Liver (tissue), 9 donors: Measurements from ENCODE around the gene LRRTM4. TPM values are rescaled to one million over a fixed set of nuclear protein-coding genes. Genes with fewer than 3 reads are reported as not detected.

Experiments used
- DNase-seq: peaks from one replicate; pipeline ENCODE4 v3.0.0-alpha.2; 2017; ENCODE audit warnings: low spot score
- H3K27ac ChIP-seq, 2 donors: one replicate each; pipeline ENCODE4 v1.7.0; 2013; ENCODE audit warnings: inconsistent platforms in 2 of 2, low read length in 2 of 2, control low read depth in 1 of 2, low read depth in 1 of 2, mild to moderate bottlenecking in 1 of 2
- H3K27me3 ChIP-seq, 4 donors: one replicate each; pipeline versions ENCODE4 v1.6.1 to v1.7.0; 2013; ENCODE audit warnings: low read length in 3 of 4, inconsistent platforms in 1 of 4, mild to moderate bottlenecking in 1 of 4, moderate library complexity in 1 of 4; ENCODE audit not compliant: control insufficient read depth in 4 of 4, insufficient read depth in 4 of 4
- H3K36me3 ChIP-seq, 4 donors: one replicate each; pipeline versions ENCODE4 v1.6.1 to v1.7.0; 2013; ENCODE audit warnings: low read length in 3 of 4, mild to moderate bottlenecking in 3 of 4, low read depth in 1 of 4, moderate library complexity in 1 of 4; ENCODE audit not compliant: control insufficient read depth in 4 of 4, insufficient read depth in 3 of 4
- H3K4me1 ChIP-seq, 4 donors: one replicate each; pipeline versions ENCODE4 v1.6.1 to v1.7.0; 2013; ENCODE audit warnings: low read length in 3 of 4, mild to moderate bottlenecking in 3 of 4, moderate library complexity in 1 of 4; ENCODE audit not compliant: control insufficient read depth in 4 of 4, insufficient read depth in 4 of 4
- H3K4me3 ChIP-seq, 3 donors: one replicate each; pipeline versions ENCODE4 v1.6.1 to v1.7.0; 2013; ENCODE audit warnings: low read length in 3 of 3, control low read depth in 1 of 3, low read depth in 1 of 3, mild to moderate bottlenecking in 1 of 3
- H3K9ac ChIP-seq, 2 donors: one replicate each; pipeline ENCODE4 v1.7.0; 2013; ENCODE audit warnings: low read length in 2 of 2, mild to moderate bottlenecking in 2 of 2, moderate library complexity in 2 of 2, control low read depth in 1 of 2, low read depth in 1 of 2
- H3K9me3 ChIP-seq, 4 donors: one replicate each; pipeline versions ENCODE4 v1.6.1 to v1.7.0; 2013; ENCODE audit warnings: low read length in 3 of 4; ENCODE audit not compliant: control insufficient read depth in 4 of 4
- EGR1 ChIP-seq, 2 donors: IDR thresholded peaks; 2 replicates each; pipeline ENCODE4 v1.6.1; 2016 to 2018; ENCODE audit warnings: antibody characterized with exemption in 2 of 2, low read depth in 2 of 2
- FOXA1 ChIP-seq: IDR thresholded peaks from 2 replicates; pipeline ENCODE4 v1.6.1; 2016; ENCODE audit warnings: antibody characterized with exemption
- FOXA2 ChIP-seq: IDR thresholded peaks from 2 replicates; pipeline ENCODE4 v1.6.1; 2016; ENCODE audit warnings: antibody characterized with exemption
- GABPA ChIP-seq, 2 donors: IDR thresholded peaks in 1 of 2; conservative IDR thresholded peaks in 1 of 2; 2 replicates each; pipeline ENCODE4 v1.6.1; 2016; ENCODE audit warnings: antibody characterized with exemption in 2 of 2, mild to moderate bottlenecking in 1 of 2, moderate library complexity in 1 of 2
- HNF4G ChIP-seq: IDR thresholded peaks from 2 replicates; pipeline ENCODE4 v1.6.1; 2016; ENCODE audit warnings: antibody characterized with exemption
- NR2F2 ChIP-seq: IDR thresholded peaks from 2 replicates; pipeline ENCODE4 v1.6.1; 2016; ENCODE audit warnings: antibody characterized with exemption
- RXRA ChIP-seq, 2 donors: IDR thresholded peaks; 2 replicates each; pipeline ENCODE4 v1.6.1; 2017 to 2018; ENCODE audit warnings: antibody characterized with exemption in 2 of 2, mild to moderate bottlenecking in 1 of 2
- TAF1 ChIP-seq: conservative IDR thresholded peaks from 2 replicates; pipeline ENCODE4 v1.6.1; 2016; ENCODE audit warnings: antibody characterized with exemption, mild to moderate bottlenecking
- WGBS: extraction: QIAGEN DNeasy Blood & Tissue Kit; methylation state at CpG from one replicate; pipeline ENCODE4 v1.1.7; 2013; 5-methylcytosine and 5-hydroxymethylcytosine counted together
- polyA plus RNA-seq, 2 donors: library from polyadenylated mRNA; stranded (reverse) in 1 of 2; unstranded in 1 of 2; fragments of 200-250 nt in 1 of 2; fragments of >200 nt in 1 of 2; fragmentation: Nextera tagmentation in 1 of 2; extraction: Ambion mirVana in 1 of 2; gene quantifications; one replicate each; pipeline versions ENCODE4 v1.2.1 to v1.2.3, GENCODE V29; 2013 to 2015
- total RNA-seq, 2 donors: library from RNA; depleted of rRNA; stranded (reverse); fragments of >200 nt; gene quantifications; one replicate each; pipeline ENCODE4 v1.2.3, GENCODE V29; 2014
- TF ChIP-seq, protein P1 (sequence below): IDR thresholded peaks from 2 replicates; pipeline ENCODE4 v1.6.1; 2016; ENCODE audit warnings: antibody characterized with exemption, mild to moderate bottlenecking
- TF ChIP-seq, protein P2 (sequence below): IDR thresholded peaks from 2 replicates; pipeline ENCODE4 v1.6.1; 2016; ENCODE audit warnings: antibody characterized with exemption
- TF ChIP-seq, protein P3 (sequence below): IDR thresholded peaks from 2 replicates; pipeline ENCODE4 v1.6.1; 2016; ENCODE audit warnings: antibody characterized with exemption
- TF ChIP-seq, protein P4 (sequence below): fragments of 150-350 bp; IDR thresholded peaks from 2 replicates; pipeline ENCODE4 v1.5.1; 2017; ENCODE audit warnings: improper control_type of control experiment, low read depth, low read length; ENCODE audit not compliant: missing input control
- TF ChIP-seq, protein P5 (sequence below): IDR thresholded peaks from 2 replicates; pipeline ENCODE4 v1.6.1; 2016; ENCODE audit warnings: antibody characterized with exemption
- donor health status: healthy.
- donor health status: healthy.
- donor health status: healthy.
- donor health status: healthy.
- donor health status: healthy.

Gene LRRTM4
- total and polyA plus RNA-seq, 4 donors, result 0.06 to 0.09 (median 0.08) TPM; not detected in 1

DNA sequence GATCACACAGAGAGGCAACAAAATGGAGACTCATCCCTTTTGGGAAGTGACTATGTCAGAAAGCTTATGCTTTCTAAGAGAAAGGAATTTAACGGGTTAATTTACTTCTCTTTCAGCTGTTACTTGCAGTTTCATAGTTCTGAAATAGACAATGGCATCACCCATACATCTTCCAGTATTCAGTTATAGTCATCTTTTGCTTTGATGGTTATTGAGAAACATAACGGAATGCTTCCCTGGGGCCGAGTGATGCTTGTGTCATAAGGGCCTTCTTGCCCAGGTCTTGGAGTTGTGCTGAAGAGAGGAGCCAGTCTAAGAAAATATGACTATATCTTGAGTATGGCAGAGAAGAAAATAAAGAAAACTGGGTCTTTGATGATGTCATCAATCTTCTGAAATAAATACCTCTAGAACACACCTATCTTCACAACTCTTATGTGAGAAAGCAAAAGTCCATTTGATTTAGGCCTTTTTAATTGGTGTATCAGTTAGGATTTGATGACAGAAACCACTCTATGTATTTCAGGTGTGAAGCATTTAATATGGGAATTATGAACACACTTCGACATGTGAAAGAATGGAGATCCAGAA lies 328.2 kb downstream of the LRRTM4 start:
- Histone ChIP-seq H3K4me3 (no peak overlapping the region), H3K36me3 (no peaks in the 10 kb centered on the region), H3K9ac (no peak overlapping the region), H3K4me1 (no peaks in the 10 kb centered on the region), H3K9me3 (no peaks in the 10 kb centered on the region), H3K27me3 (no peaks in the 10 kb centered on the region), H3K27ac (no peak overlapping the region)
- no peak for DNase-seq
- TF ChIP-seq NR2F2, result no peak
- TF ChIP-seq HNF4G, result no peak
- TF ChIP-seq, protein P1, sequence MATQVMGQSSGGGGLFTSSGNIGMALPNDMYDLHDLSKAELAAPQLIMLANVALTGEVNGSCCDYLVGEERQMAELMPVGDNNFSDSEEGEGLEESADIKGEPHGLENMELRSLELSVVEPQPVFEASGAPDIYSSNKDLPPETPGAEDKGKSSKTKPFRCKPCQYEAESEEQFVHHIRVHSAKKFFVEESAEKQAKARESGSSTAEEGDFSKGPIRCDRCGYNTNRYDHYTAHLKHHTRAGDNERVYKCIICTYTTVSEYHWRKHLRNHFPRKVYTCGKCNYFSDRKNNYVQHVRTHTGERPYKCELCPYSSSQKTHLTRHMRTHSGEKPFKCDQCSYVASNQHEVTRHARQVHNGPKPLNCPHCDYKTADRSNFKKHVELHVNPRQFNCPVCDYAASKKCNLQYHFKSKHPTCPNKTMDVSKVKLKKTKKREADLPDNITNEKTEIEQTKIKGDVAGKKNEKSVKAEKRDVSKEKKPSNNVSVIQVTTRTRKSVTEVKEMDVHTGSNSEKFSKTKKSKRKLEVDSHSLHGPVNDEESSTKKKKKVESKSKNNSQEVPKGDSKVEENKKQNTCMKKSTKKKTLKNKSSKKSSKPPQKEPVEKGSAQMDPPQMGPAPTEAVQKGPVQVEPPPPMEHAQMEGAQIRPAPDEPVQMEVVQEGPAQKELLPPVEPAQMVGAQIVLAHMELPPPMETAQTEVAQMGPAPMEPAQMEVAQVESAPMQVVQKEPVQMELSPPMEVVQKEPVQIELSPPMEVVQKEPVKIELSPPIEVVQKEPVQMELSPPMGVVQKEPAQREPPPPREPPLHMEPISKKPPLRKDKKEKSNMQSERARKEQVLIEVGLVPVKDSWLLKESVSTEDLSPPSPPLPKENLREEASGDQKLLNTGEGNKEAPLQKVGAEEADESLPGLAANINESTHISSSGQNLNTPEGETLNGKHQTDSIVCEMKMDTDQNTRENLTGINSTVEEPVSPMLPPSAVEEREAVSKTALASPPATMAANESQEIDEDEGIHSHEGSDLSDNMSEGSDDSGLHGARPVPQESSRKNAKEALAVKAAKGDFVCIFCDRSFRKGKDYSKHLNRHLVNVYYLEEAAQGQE, result no peak
- no peak for TF ChIP-seq GABPA (IDR thresholded peaks at IDR 0.05 in 1 of 2, conservative IDR thresholded peaks at IDR 0.05 in 1 of 2)
- 93% methylated on average over 4 of the region's 4 CpGs for WGBS

DNA sequence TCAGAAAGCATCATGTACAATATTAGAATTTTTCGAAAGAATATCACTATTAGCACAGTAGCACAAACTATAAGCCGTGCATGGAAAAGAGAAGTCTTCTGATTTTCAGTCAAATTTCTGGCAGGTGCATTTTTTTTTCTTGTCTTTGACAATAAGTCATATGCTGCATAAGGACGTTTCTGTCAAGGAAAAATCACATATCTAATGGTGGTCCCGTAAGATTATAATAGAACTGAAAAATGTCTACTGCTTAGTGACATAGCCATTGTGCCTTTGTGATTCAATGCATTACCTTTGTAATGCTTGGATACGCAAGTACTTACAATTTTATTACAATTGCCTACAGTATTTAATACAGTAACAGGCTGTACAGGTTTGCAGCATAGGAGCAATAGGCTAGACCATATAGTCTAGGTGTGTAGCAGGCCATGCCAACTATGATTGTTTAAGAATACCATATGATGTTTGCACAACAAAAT lies 329.3 kb downstream of the LRRTM4 start:
- Histone ChIP-seq H3K36me3 (no peaks in the 10 kb centered on the region), H3K27ac (no peak overlapping the region), H3K4me1 (no peaks in the 10 kb centered on the region), H3K9ac (no peak overlapping the region), H3K9me3 (no peaks in the 10 kb centered on the region), H3K4me3 (no peak overlapping the region), H3K27me3 (no peaks in the 10 kb centered on the region)
- WGBS, result 90% methylated on average over 5 of the region's 5 CpGs
- no peak for DNase-seq
- TF ChIP-seq TAF1 (no peak), RXRA (IDR thresholded peaks at IDR 0.05) (no peak), HNF4G (no peak)
- TF ChIP-seq, protein P2, sequence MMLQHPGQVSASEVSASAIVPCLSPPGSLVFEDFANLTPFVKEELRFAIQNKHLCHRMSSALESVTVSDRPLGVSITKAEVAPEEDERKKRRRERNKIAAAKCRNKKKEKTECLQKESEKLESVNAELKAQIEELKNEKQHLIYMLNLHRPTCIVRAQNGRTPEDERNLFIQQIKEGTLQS, result no peak
- TF ChIP-seq, protein P3, sequence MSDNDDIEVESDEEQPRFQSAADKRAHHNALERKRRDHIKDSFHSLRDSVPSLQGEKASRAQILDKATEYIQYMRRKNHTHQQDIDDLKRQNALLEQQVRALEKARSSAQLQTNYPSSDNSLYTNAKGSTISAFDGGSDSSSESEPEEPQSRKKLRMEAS, result no peak

DNA sequence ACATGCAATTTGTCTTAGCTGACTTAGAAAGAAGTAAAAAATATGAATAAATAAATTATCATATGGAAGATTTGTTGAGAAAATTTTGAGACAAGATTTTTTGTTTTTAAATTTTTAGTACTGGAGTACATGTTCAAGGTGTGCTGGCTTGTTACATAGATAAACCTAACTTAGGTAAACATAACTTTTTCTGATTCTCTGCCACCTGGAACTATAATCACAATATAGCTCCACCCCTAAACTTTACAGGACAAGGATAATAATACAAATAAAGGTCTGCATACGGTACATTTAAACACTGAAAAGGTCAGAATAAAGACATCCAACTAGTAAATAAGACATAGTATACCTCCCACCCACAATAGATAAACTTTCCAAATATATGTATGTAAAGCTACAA lies 330.5 kb downstream of the LRRTM4 start:
- Histone ChIP-seq H3K27me3 (no peaks in the 10 kb centered on the region), H3K27ac (no peak overlapping the region), H3K4me3 (no peak overlapping the region), H3K9ac (no peak overlapping the region), H3K4me1 (no peaks in the 10 kb centered on the region), H3K9me3 (no peaks in the 10 kb centered on the region), H3K36me3 (no peaks in the 10 kb centered on the region)
- WGBS, result 0% methylated on average over 1 of the region's 1 CpG
- TF ChIP-seq, protein P2, result no peak
- no peak for TF ChIP-seq RXRA (IDR thresholded peaks at IDR 0.05)
- TF ChIP-seq, protein P4, sequence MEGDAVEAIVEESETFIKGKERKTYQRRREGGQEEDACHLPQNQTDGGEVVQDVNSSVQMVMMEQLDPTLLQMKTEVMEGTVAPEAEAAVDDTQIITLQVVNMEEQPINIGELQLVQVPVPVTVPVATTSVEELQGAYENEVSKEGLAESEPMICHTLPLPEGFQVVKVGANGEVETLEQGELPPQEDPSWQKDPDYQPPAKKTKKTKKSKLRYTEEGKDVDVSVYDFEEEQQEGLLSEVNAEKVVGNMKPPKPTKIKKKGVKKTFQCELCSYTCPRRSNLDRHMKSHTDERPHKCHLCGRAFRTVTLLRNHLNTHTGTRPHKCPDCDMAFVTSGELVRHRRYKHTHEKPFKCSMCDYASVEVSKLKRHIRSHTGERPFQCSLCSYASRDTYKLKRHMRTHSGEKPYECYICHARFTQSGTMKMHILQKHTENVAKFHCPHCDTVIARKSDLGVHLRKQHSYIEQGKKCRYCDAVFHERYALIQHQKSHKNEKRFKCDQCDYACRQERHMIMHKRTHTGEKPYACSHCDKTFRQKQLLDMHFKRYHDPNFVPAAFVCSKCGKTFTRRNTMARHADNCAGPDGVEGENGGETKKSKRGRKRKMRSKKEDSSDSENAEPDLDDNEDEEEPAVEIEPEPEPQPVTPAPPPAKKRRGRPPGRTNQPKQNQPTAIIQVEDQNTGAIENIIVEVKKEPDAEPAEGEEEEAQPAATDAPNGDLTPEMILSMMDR, result no peak
- TF ChIP-seq, protein P1, result no peak
- TF ChIP-seq FOXA1, result no peak
- no peak for TF ChIP-seq FOXA2
- no peak for TF ChIP-seq NR2F2
- TF ChIP-seq EGR1 (IDR thresholded peaks at IDR 0.05; ENCODE audit: low read depth in 2 of 2), result no peak
- no peak for TF ChIP-seq GABPA (IDR thresholded peaks at IDR 0.05 in 1 of 2, conservative IDR thresholded peaks at IDR 0.05 in 1 of 2)
- TF ChIP-seq, protein P3, result no peak
- TF ChIP-seq, protein P5, sequence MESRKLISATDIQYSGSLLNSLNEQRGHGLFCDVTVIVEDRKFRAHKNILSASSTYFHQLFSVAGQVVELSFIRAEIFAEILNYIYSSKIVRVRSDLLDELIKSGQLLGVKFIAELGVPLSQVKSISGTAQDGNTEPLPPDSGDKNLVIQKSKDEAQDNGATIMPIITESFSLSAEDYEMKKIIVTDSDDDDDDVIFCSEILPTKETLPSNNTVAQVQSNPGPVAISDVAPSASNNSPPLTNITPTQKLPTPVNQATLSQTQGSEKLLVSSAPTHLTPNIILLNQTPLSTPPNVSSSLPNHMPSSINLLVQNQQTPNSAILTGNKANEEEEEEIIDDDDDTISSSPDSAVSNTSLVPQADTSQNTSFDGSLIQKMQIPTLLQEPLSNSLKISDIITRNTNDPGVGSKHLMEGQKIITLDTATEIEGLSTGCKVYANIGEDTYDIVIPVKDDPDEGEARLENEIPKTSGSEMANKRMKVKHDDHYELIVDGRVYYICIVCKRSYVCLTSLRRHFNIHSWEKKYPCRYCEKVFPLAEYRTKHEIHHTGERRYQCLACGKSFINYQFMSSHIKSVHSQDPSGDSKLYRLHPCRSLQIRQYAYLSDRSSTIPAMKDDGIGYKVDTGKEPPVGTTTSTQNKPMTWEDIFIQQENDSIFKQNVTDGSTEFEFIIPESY, result no peak
- no peak for TF ChIP-seq TAF1
- DNase-seq, result no peak
